HUES48 (cell line): ENCODE data around the gene SMS.

Experiments used
- H3K27ac ChIP-seq: one replicate; pipeline ENCODE4 v1.7.0; 2013; ENCODE audit warnings: low read depth, low read length, inconsistent platforms
- H3K27me3 ChIP-seq: 2 replicates; pipeline ENCODE4 v1.6.1; 2013; ENCODE audit warnings: mild to moderate bottlenecking, low read length; ENCODE audit not compliant: control insufficient read depth, insufficient read depth
- H3K36me3 ChIP-seq: 2 replicates; pipeline ENCODE4 v1.6.1; 2013; ENCODE audit warnings: low read length; ENCODE audit not compliant: control insufficient read depth, insufficient read depth
- H3K4me1 ChIP-seq: 2 replicates; pipeline ENCODE4 v1.6.1; 2013; ENCODE audit warnings: mild to moderate bottlenecking, low read length; ENCODE audit not compliant: control insufficient read depth, insufficient read depth
- H3K4me3 ChIP-seq: 2 replicates; pipeline ENCODE4 v1.5.1; 2013; ENCODE audit warnings: mild to moderate bottlenecking, low read depth, low read length
- H3K9ac ChIP-seq: 2 replicates; pipeline ENCODE4 v1.6.1; 2013; ENCODE audit warnings: mild to moderate bottlenecking, low read depth, low read length, moderate library complexity
- H3K9me3 ChIP-seq: 2 replicates; pipeline ENCODE4 v1.6.1; 2013; ENCODE audit warnings: low read length; ENCODE audit not compliant: control insufficient read depth, insufficient read depth

SMS gene

DNA sequence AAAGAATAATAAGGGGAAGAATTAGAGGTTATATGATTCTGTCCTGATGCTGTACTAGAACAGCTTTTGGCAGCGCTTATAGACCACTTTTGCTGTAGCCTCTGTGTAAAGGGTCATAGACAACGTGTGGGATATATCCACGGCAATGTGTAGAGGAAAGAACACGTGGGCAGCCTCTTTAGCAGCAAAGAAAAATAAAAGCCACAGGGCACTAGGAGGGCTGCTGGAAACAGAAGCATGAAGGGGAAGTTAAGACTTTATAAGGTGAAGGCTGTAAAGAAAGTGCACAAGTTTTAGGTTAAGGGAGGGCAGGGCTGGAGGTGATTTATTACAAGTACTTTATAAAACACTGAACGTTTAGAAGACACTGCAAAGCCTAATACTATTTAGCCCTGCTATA, 71.5 kb downstream of the SMS start:
- Histone ChIP-seq H3K27ac (no peak overlapping the region), H3K9ac (no peak overlapping the region), H3K27me3 (no peaks in the 10 kb centered on the region), H3K4me3 (no peak overlapping the region), H3K4me1 (no peaks in the 10 kb centered on the region), H3K36me3 (no peaks in the 10 kb centered on the region), H3K9me3 (no peaks in the 10 kb centered on the region)

GRCh38 chrX:22012931-22013330, 72.4 kb downstream of the SMS start:
- Histone ChIP-seq H3K9ac (no peak overlapping the region), H3K36me3 (no peaks in the 10 kb centered on the region), H3K4me3 (no peak overlapping the region), H3K9me3 (no peaks in the 10 kb centered on the region), H3K4me1 (no peaks in the 10 kb centered on the region), H3K27ac (no peak overlapping the region), H3K27me3 (no peaks in the 10 kb centered on the region)

DNA sequence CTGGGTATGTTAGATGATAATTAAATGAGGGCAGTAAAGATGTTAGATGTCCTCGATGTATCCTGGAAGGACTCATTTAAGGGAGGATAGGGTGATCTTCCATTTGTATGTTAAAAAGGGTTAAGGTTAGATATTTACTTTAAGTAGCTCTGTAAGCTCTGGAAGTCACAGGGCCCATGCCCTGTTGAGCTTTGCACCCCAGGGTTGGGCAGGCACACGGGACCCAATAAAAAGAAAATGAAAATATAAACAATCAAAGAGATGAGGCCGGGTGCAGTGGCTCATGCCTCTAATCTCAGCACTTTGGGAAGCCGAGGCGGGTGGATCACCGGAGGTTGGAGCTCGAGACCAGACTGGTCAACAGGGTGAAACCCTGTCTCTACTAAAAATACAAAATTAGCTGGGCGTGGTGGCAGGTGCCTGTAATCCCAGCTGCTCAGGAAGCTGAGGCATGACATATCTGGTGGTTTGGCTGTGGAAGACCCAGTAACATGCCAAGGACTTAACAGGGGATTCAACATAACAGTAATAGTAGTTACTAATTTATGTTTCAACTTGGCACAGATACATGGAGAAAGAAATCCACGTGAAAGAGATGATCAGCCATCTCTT, 74.7 kb downstream of the SMS start:
- H3K9ac ChIP-seq: no peak overlapping the region
- no peak overlapping the region for H3K4me3 ChIP-seq
- H3K4me1 ChIP-seq: no peaks in the 10 kb centered on the region
- no peak overlapping the region for H3K27ac ChIP-seq
- no peaks in the 10 kb centered on the region for H3K9me3 ChIP-seq
- no peaks in the 10 kb centered on the region for H3K36me3 ChIP-seq
- H3K27me3 ChIP-seq: no peaks in the 10 kb centered on the region

GRCh38 chrX:22021751-22022324, 81.3 kb downstream of the SMS start:
- Histone ChIP-seq H3K36me3 (no peaks in the 10 kb centered on the region), H3K4me3 (no peak overlapping the region), H3K9me3 (no peaks in the 10 kb centered on the region), H3K27me3 (no peaks in the 10 kb centered on the region), H3K4me1 (peaks cover 13% of the 10 kb centered on the region), H3K9ac (no peak overlapping the region), H3K27ac (no peak overlapping the region)

GRCh38 chrX:22024577-22024976, 84.1 kb downstream of the SMS start:
- H3K9ac ChIP-seq: no peak overlapping the region
- no peak overlapping the region for H3K27ac ChIP-seq
- H3K27me3 ChIP-seq: no peaks in the 10 kb centered on the region
- H3K4me1 ChIP-seq: peaks cover 16% of the 10 kb centered on the region
- no peaks in the 10 kb centered on the region for H3K9me3 ChIP-seq
- no peak overlapping the region for H3K4me3 ChIP-seq
- H3K36me3 ChIP-seq: no peaks in the 10 kb centered on the region

- Histone ChIP-seq H3K9me3 (no peaks in the 10 kb centered on the region), H3K27ac (no peak overlapping the region), H3K9ac (no peak overlapping the region), H3K4me3 (no peak overlapping the region), H3K4me1 (peaks cover 17% of the 10 kb centered on the region), H3K27me3 (no peaks in the 10 kb centered on the region), H3K36me3 (no peaks in the 10 kb centered on the region)
These were observed 85.2 kb downstream of the SMS start for GRCh38 chrX:22025751-22026150.

GRCh38 chrX:22026731-22027130, 86.2 kb downstream of the SMS start:
- H3K9me3 ChIP-seq: no peaks in the 10 kb centered on the region
- H3K36me3 ChIP-seq: no peaks in the 10 kb centered on the region
- no peak overlapping the region for H3K4me3 ChIP-seq
- H3K27ac ChIP-seq: no peak overlapping the region
- H3K4me1 ChIP-seq: peaks cover 17% of the 10 kb centered on the region
- H3K9ac ChIP-seq: no peak overlapping the region
- no peaks in the 10 kb centered on the region for H3K27me3 ChIP-seq

GRCh38 chrX:22032084-22032483, 91.6 kb downstream of the SMS start, which contains the start of gene PHEX:
TSS of gene PHEX (plus strand) at chrX:22032325. CDS start at chrX:22033006, 681 bp downstream.
- Histone ChIP-seq H3K9ac (no peak within 1 kb of the TSS), H3K27ac (no peak within 1 kb of the TSS), H3K4me1 (peaks cover 23% of the 10 kb centered on the region), H3K27me3 (no peaks in the 10 kb centered on the region), H3K4me3 (no peak within 1 kb of the TSS), H3K36me3 (no peaks in the 10 kb centered on the region), H3K9me3 (no peaks in the 10 kb centered on the region)

DNA sequence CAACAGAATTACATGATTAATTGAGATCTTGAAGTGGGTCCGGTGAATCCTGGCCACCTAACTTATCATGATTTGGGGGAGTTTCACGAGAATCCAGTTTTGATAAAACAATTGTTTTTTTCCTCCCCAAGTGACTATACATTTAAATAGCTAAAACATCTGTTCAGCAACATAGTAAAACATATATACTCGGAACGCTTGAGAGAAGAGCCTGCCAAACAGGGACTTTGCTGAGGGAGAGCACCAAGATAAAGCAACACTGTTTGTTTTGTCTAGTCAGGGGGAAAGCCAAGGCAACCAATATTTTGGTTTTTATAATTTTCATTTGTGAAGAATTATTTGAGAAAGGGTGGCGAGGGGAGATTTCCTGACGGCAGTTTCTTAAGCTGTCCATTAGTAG, 92.0 kb downstream of the SMS start:
- H3K36me3 ChIP-seq: no peaks in the 10 kb centered on the region
- H3K27ac ChIP-seq: no peak overlapping the region
- H3K27me3 ChIP-seq: no peaks in the 10 kb centered on the region
- no peaks in the 10 kb centered on the region for H3K9me3 ChIP-seq
- H3K4me1 ChIP-seq: peaks cover 25% of the 10 kb centered on the region
- H3K9ac ChIP-seq: no peak overlapping the region
- no peak overlapping the region for H3K4me3 ChIP-seq

DNA sequence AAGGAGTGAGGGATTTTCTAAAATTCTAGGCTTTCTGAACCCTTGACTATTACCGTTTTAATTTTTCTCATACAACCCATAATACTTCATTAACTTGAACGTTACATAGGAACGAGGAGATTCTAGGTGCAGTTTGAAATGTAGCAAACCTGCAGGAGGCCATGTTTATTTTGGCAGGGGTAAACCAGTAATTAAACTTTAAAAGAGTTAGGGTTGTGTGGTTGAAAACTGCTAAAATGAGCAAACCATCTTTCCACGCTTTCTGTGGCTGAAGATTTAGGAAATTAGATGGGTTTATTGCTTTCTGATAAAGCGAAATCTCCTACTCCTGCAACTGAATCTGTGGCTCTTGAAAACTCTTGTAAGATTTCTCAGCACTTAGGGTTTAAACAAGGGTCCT, 93.3 kb downstream of the SMS start:
- Histone ChIP-seq H3K27me3 (no peaks in the 10 kb centered on the region), H3K27ac (no peak overlapping the region), H3K36me3 (no peaks in the 10 kb centered on the region), H3K4me3 (no peak overlapping the region), H3K9ac (no peak overlapping the region), H3K9me3 (no peaks in the 10 kb centered on the region), H3K4me1 (peaks cover 32% of the 10 kb centered on the region)

DNA sequence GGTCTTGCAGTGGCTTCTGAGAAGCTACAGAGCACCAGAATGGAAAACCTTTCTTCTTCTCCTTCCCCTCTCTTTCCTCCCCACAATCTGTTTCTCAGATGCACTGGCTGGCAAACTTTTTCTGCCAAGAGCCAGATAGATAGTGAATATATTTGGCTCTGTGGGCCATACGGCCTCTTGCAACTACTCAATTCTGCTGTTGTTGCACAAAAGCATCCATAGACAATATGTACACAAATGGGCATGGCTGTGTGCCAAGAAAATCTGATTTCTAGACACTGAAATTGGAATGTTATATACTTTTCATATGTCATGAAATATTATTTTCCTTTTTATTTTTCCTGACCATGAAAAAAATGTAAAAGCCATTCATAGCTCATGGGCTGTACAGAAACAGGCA, 94.7 kb downstream of the SMS start:
- Histone ChIP-seq H3K27ac (no peak overlapping the region), H3K4me3 (no peak overlapping the region), H3K27me3 (no peaks in the 10 kb centered on the region), H3K9me3 (no peaks in the 10 kb centered on the region), H3K36me3 (no peaks in the 10 kb centered on the region), H3K4me1 (peaks cover 28% of the 10 kb centered on the region), H3K9ac (no peak overlapping the region)
